ENCODE measurements around the gene UCHL3. TPM values are rescaled to one million over a fixed set of nuclear protein-coding genes. Genes with fewer than 3 reads are reported as not detected.

Gene UCHL3
- total RNA-seq, 1 experiment from 2014 or later: 50.8 TPM

DNA sequence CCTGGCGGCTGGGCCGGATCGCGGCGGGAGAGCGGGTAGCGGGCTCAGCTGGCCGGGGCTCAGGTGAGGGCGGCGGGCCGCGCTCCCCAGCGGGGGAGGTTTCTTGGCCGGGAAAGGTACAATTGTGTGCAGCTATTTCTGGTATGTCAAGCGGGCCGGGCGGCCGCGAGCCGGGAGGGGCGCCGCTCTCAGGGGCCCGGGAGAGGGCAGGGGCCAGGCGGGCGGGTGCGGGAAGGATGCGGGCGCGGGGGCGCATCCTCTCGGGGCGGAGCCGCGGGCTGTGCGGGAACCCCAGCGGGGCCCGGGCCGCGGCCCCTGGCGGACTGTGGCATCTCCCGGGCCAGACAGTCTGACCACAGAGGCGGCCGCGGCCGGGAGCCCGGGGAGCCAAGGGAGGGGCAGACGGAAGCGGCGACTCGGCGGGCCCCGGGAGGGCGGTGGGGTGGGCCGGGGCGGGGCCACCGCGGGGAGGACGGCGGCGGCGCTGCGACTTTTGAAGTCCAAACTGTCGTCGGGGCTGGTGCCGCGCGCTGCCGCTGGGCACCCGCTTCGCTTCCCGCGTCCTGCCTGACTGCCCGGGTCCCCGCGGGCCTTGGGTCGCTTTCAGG, 86.3 kb downstream of the UCHL3 start, which contains the start of gene LMO7:
Gene LMO7 (plus strand): TSS at position 503 of the 608 bp plus-strand sequence. CDS start 328 bp downstream, outside the sequence.
- Histone ChIP-seq H3K9ac (ENCODE audit: extremely low read depth, insufficient read length, low read length) (peak within 1 kb of the TSS; percentile 40), H4K5ac (ENCODE audit: insufficient read length, low read depth, low read length) (no peak within 1 kb of the TSS), H3K4me1 (ENCODE audit: insufficient read depth, low read length) (peaks cover 11% of the 10 kb centered on the region; the same call in 1 of the 2 replicates), H2AK5ac (ENCODE audit: insufficient read length, low read length) (no peak within 1 kb of the TSS), H3K23ac (ENCODE audit: insufficient read length, low read depth, low read length) (no peak within 1 kb of the TSS), H2BK20ac (ENCODE audit: low read depth, low read length, poor library complexity, severe bottlenecking) (no peak within 1 kb of the TSS), H3K4me2 (ENCODE audit: insufficient read depth, insufficient read length, low read length) (peak within 1 kb of the TSS; percentile 73), H3K23me2 (ENCODE audit: insufficient read length, low read depth, low read length, poor library complexity, severe bottlenecking) (peaks cover 12% of the 10 kb centered on the region), H4K20me1 (ENCODE audit: control insufficient read depth, insufficient read depth, insufficient read length) (no peaks in the 10 kb centered on the region), H3K27ac (ENCODE audit: insufficient read length, low read depth, low read length) (no peak within 1 kb of the TSS), H3K4ac (ENCODE audit: low read depth, low read length) (no peak within 1 kb of the TSS), H3K9me3 (ENCODE audit: control insufficient read depth, low read depth, low read length) (no peaks in the 10 kb centered on the region), H2AFZ (ENCODE audit: low read length) (no peak within 1 kb of the TSS), H2BK120ac (ENCODE audit: low read depth, low read length, poor library complexity, severe bottlenecking) (no peak within 1 kb of the TSS), H3K79me2 (ENCODE audit: insufficient read depth, low read length) (peaks cover 2% of the 10 kb centered on the region; the same call in 1 of the 2 replicates), H3K27me3 (ENCODE audit: insufficient read depth, low read length) (no peaks in the 10 kb centered on the region; the same call in 1 of the 2 replicates), H2BK5ac (ENCODE audit: insufficient read length, low read length) (no peak within 1 kb of the TSS), H4K8ac (replicated peaks; ENCODE audit: insufficient read length, low read depth, low read length) (no peak within 1 kb of the TSS), H4K91ac (ENCODE audit: insufficient read length, low read depth, low read length) (no peak within 1 kb of the TSS), H3T11ph (ENCODE audit: low read length) (no peak within 1 kb of the TSS), H3K79me1 (ENCODE audit: insufficient read depth, low read depth, low read length, poor library complexity, severe bottlenecking) (no peaks in the 10 kb centered on the region), H2BK12ac (ENCODE audit: insufficient read length, low read depth, low read length) (peak within 1 kb of the TSS; percentile 21), H2BK15ac (ENCODE audit: low read depth, low read length) (no peak within 1 kb of the TSS), H3K56ac (ENCODE audit: insufficient read length, low read depth, low read length) (no peak within 1 kb of the TSS), H3K18ac (ENCODE audit: insufficient read length, low read depth, low read length) (peak within 1 kb of the TSS; percentile 76), H3K14ac (ENCODE audit: insufficient read depth, low read length) (peak within 1 kb of the TSS; percentile 68)
- H3K4me1 Mint-ChIP-seq: peaks cover 28 to 30% of the 10 kb centered on the region in 2 experiments
- no CpG with 5 or more reads among the region's 76 CpGs for WGBS (ENCODE audit: extremely low coverage, insufficient read length, low lambda C conversion rate)
- peak; percentile 82 for DNase-seq
- H3K4me3 Mint-ChIP-seq: peak within 1 kb of the TSS; percentile 59 to 80
- TF ChIP-seq, protein P1, sequence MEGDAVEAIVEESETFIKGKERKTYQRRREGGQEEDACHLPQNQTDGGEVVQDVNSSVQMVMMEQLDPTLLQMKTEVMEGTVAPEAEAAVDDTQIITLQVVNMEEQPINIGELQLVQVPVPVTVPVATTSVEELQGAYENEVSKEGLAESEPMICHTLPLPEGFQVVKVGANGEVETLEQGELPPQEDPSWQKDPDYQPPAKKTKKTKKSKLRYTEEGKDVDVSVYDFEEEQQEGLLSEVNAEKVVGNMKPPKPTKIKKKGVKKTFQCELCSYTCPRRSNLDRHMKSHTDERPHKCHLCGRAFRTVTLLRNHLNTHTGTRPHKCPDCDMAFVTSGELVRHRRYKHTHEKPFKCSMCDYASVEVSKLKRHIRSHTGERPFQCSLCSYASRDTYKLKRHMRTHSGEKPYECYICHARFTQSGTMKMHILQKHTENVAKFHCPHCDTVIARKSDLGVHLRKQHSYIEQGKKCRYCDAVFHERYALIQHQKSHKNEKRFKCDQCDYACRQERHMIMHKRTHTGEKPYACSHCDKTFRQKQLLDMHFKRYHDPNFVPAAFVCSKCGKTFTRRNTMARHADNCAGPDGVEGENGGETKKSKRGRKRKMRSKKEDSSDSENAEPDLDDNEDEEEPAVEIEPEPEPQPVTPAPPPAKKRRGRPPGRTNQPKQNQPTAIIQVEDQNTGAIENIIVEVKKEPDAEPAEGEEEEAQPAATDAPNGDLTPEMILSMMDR (conservative IDR thresholded peaks at IDR 0.05): no peak
- H3K9me3 Mint-ChIP-seq: no peaks in the 10 kb centered on the region
- H3K36me3 Mint-ChIP-seq (ENCODE audit: insufficient read depth in 1 of 3, low read depth in 3 of 3): no peaks in the 10 kb centered on the region
- H3K27me3 Mint-ChIP-seq (ENCODE audit: low read depth): peaks cover 31% of the 10 kb centered on the region
- no peak within 1 kb of the TSS; a peak in 1 of 7 replicates for H3K27ac Mint-ChIP-seq

Data from H9 (cell line).